HEK293T (cell line): ENCODE results near the gene GOLGA7B.
"Not testable (repeated sequence)": the region's sequence is repeated elsewhere in the genome, so short reads cannot be mapped to it uniquely, and the experiment has no call there.

Experiments
- ARNT ChIP-seq: fragments of 450-650 bp; IDR thresholded peaks from 2 replicates; pipeline ENCODE4 v1.6.1; 2017; ENCODE audit warnings: mild to moderate bottlenecking
- BHLHE40 ChIP-seq: fragments of 450-650 bp; IDR thresholded peaks from 2 replicates; pipeline ENCODE4 v1.6.1; 2016; ENCODE audit warnings: mild to moderate bottlenecking, moderate library complexity, borderline replicate concordance
- CTBP1 ChIP-seq: fragments of 450-650 bp; IDR thresholded peaks from 2 replicates; pipeline ENCODE4 v1.6.1; 2016; ENCODE audit warnings: borderline replicate concordance
- FOXA1 ChIP-seq: fragments of 450-650 bp; IDR thresholded peaks from 2 replicates; pipeline ENCODE4 v1.6.1; 2016; ENCODE audit warnings: mild to moderate bottlenecking
- FOXM1 ChIP-seq: fragments of 450-650 bp; IDR thresholded peaks from 2 replicates; pipeline ENCODE4 v1.6.1; 2017; ENCODE audit warnings: mild to moderate bottlenecking, borderline replicate concordance
- HDGF ChIP-seq: fragments of 450-650 bp; IDR thresholded peaks from 2 replicates; pipeline ENCODE4 v1.6.1; 2017; ENCODE audit warnings: antibody characterized with exemption, borderline replicate concordance
- L3MBTL2 ChIP-seq: fragments of 450-650 bp; conservative IDR thresholded peaks from 2 replicates; pipeline ENCODE4 v1.6.1; 2016; ENCODE audit warnings: mild to moderate bottlenecking
- NFRKB ChIP-seq: fragments of 450-650 bp; IDR thresholded peaks from 2 replicates; pipeline ENCODE4 v1.6.1; 2016; ENCODE audit warnings: mild to moderate bottlenecking, moderate library complexity
- SP1 ChIP-seq: fragments of 450-650 bp; IDR thresholded peaks from 2 replicates; pipeline ENCODE4 v1.6.1; 2017
- TARDBP ChIP-seq: fragments of 450-650 bp; IDR thresholded peaks from 2 replicates; pipeline ENCODE4 v1.6.1; 2016
- ZNF384 ChIP-seq: fragments of 450-650 bp; IDR thresholded peaks from 2 replicates; pipeline ENCODE4 v1.6.1; 2016
- TF ChIP-seq, protein P1 (sequence below): fragments of 450-650 bp; IDR thresholded peaks from 2 replicates; pipeline ENCODE4 v1.6.1; 2016

DNA sequence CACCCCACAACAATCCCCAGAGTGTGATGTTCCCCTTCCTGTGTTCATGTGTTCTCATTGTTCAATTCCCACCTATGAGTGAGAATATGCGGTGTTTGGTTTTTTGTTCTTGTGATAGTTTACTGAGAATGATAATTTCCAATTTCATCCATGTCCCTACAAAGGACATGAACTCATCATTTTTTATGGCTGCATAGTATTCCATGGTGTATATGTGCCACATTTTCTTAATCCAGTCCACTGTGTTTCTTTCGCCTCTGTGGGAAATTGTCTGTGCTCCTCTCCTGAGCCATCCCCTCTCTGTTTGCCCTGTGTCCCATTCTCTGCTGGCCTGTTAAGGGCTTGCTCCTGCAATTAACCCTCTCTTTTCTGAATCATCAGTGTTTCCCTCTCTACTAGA is 5.7 kb upstream of the GOLGA7B start:
- TF ChIP-seq SP1, BHLHE40, NFRKB, ZNF384, FOXM1, ARNT, FOXA1, HDGF, TARDBP, CTBP1, L3MBTL2: not testable (repeated sequence)
- TF ChIP-seq, protein P1, sequence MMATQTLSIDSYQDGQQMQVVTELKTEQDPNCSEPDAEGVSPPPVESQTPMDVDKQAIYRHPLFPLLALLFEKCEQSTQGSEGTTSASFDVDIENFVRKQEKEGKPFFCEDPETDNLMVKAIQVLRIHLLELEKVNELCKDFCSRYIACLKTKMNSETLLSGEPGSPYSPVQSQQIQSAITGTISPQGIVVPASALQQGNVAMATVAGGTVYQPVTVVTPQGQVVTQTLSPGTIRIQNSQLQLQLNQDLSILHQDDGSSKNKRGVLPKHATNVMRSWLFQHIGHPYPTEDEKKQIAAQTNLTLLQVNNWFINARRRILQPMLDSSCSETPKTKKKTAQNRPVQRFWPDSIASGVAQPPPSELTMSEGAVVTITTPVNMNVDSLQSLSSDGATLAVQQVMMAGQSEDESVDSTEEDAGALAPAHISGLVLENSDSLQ, result not testable (repeated sequence)
